Bronchial epithelial cell (primary cell): ENCODE measurements around the gene SLC16A2. TPM values are rescaled to one million over a fixed set of nuclear protein-coding genes. Genes with fewer than 3 reads are reported as not detected.

Experiments used
- DNase-seq: peaks from one replicate; pipeline ENCODE4 v3.0.0-alpha.2; 2010; ENCODE audit warnings: low read depth
- FAIRE-seq: peaks from 2 replicates; lab custom pipeline; 2011; peaks lifted over from hg19 to GRCh38; lab: Jason Lieb, UNC
- H3K27me3 ChIP-seq: 2 replicates; pipeline ENCODE4 v1.5.1; 2011; ENCODE audit warnings: low read length; ENCODE audit not compliant: control insufficient read depth, insufficient read depth
- H3K36me3 ChIP-seq: 2 replicates; pipeline ENCODE4 v1.5.1; 2011; ENCODE audit warnings: low read length; ENCODE audit not compliant: control insufficient read depth, insufficient read depth
- H3K4me3 ChIP-seq: 2 replicates; pipeline ENCODE4 v1.5.1; 2011; ENCODE audit warnings: mild to moderate bottlenecking, low read depth, low read length, control low read depth
- total RNA-seq: library from RNA; depleted of rRNA; stranded (reverse); fragments of >200 nt; gene quantifications from 2 replicates; pipeline ENCODE4 v1.2.1, GENCODE V29; 2014
- TF ChIP-seq, protein P1 (sequence below): IDR thresholded peaks from 2 replicates; pipeline ENCODE4 v1.5.1; 2011; ENCODE audit warnings: mild to moderate bottlenecking, moderate library complexity, low read length, control low read depth, inconsistent platforms; ENCODE audit not compliant: insufficient read depth, severe bottlenecking

SLC16A2 gene
- total RNA-seq, 1 donor from 2014 or later = 1.3 TPM

DNA sequence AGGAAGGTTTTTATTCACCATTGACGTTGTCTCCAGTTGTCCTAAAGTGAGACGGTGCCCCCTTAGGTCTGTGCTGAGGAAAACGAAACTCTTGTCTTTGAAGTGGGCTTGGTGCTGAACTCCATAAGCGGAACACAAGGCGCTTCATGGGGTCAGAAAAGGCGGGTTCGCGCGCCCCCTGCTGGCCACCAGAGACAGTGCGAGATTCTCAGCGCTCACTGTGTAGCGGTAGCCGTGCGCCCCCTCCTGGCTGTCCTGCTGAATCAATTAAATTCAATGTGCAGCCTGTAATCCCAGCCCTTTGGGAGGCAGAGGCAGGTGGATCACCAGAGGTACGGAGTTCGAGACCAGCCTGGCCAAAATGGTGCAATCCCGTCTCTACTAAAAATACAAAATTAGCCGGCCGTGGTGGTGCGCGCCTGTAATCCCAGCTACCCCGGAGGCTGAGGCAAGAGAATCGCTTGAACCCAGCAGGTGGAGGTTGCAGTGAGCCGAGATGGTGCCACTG, 129.1 kb downstream of the SLC16A2 start:
- TF ChIP-seq, protein P1, sequence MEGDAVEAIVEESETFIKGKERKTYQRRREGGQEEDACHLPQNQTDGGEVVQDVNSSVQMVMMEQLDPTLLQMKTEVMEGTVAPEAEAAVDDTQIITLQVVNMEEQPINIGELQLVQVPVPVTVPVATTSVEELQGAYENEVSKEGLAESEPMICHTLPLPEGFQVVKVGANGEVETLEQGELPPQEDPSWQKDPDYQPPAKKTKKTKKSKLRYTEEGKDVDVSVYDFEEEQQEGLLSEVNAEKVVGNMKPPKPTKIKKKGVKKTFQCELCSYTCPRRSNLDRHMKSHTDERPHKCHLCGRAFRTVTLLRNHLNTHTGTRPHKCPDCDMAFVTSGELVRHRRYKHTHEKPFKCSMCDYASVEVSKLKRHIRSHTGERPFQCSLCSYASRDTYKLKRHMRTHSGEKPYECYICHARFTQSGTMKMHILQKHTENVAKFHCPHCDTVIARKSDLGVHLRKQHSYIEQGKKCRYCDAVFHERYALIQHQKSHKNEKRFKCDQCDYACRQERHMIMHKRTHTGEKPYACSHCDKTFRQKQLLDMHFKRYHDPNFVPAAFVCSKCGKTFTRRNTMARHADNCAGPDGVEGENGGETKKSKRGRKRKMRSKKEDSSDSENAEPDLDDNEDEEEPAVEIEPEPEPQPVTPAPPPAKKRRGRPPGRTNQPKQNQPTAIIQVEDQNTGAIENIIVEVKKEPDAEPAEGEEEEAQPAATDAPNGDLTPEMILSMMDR = peak; percentile 97
- Histone ChIP-seq H3K4me3 (no peak overlapping the region), H3K27me3 (no peaks in the 10 kb centered on the region), H3K36me3 (no peaks in the 10 kb centered on the region)
- FAIRE-seq (no peak), DNase-seq (peak; percentile 44)

GRCh38 chrX:74551934-74552333, 130.6 kb downstream of the SLC16A2 start:
- Histone ChIP-seq H3K36me3 (no peaks in the 10 kb centered on the region), H3K4me3 (no peak overlapping the region), H3K27me3 (no peaks in the 10 kb centered on the region)
- TF ChIP-seq, protein P1 = no peak
- DNase-seq = no peak
- no peak for FAIRE-seq

DNA sequence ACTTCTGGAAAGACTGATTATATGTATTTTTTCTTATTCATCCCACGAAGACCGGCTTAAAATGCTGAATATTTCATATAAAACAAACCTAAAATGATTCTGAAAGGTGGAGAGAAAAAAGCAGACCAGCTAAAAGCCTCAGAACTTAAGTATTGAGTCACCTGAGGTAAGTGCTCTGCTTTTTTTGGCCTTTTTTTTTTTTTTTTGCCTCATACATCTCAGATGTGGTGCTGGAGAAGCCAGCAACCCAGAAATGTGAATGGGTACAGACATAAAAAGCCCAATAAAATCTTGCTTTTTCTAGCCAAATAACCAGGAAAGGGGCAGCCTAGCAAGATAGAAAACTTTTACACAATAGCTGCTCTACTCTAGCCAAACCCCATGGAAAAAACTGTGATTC, 136.1 kb downstream of the SLC16A2 start:
- TF ChIP-seq, protein P1 = no peak
- no peaks in the 10 kb centered on the region for H3K36me3 ChIP-seq
- no peak overlapping the region for H3K4me3 ChIP-seq
- DNase-seq (no peak), FAIRE-seq (no peak)
- no peaks in the 10 kb centered on the region for H3K27me3 ChIP-seq

DNA sequence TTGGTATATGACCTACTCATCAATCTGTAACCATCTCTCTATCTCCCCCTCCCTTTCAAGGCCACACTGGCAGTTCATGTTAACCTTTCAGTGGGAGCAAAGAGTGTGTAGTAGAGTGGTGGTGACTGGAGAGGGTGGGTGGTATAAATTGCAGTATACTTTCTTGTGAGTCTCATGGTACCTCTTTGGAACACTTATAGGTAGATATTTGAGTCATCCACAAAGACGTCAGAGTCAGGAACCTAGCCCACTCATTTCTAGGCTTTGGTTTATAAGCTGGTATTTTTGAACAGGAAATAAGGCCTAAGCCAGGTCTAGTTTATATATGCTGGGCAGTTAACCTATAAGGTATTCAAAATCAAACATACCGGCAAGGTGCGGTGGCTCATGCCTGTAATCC, 156.8 kb downstream of the SLC16A2 start:
- H3K4me3 ChIP-seq = no peak overlapping the region
- no peaks in the 10 kb centered on the region for H3K36me3 ChIP-seq
- TF ChIP-seq, protein P1 = no peak
- no peak for DNase-seq
- FAIRE-seq = no peak
- no peaks in the 10 kb centered on the region for H3K27me3 ChIP-seq

DNA sequence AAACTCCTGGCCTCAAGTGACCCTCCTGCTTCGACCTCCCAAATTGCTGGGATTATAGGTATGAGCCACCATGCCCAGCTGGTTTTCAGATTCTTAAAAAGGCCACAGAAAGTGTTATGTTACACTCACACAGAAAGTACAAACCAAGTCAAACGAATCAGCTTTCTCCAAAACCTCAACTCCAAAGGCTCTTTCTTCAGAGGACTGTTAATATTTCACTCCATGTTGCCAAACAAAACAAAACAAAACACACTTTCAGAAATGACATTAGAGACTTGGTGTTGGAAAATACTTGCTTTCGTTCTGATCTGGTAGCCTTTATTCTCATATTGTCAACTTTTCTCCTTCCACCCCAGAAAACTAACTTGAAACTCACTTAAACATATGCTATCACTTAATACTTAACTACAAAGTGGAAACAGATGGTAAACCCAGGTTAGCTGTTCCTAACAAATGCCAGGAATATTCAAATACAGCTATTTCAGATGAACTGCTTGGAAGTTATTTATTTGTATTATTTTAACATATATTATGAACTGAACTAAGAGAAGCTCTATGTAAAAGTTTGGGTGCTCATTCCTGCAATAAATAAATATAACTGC, 158.4 kb downstream of the SLC16A2 start:
- DNase-seq (no peak), FAIRE-seq (no peak)
- Histone ChIP-seq H3K4me3 (no peak overlapping the region), H3K27me3 (no peaks in the 10 kb centered on the region), H3K36me3 (no peaks in the 10 kb centered on the region)
- TF ChIP-seq, protein P1 = no peak

Other genes starting within 250 kb of the SLC16A2 start
- not detected in 2 replicates for gene ZCCHC13, start 117.3 kb upstream of the SLC16A2 start, total RNA-seq
- gene RLIM, start 193.1 kb downstream of the SLC16A2 start, total RNA-seq = 49.8 and 55.8 TPM in 2 replicates